CD14-positive monocyte (primary cell): ENCODE results near the gene PLEKHA3. TPM values are rescaled to one million over a fixed set of nuclear protein-coding genes. Genes with fewer than 3 reads are reported as not detected.

Experiments used
- DNase-seq, 3 donors: peaks; one replicate each; pipeline ENCODE4 v3.0.0-alpha.2; 2011 to 2022
- H2AFZ ChIP-seq: 2 replicates; pipeline ENCODE4 v1.6.0; 2012; ENCODE audit warnings: mild to moderate bottlenecking, low read depth, low read length, inconsistent platforms; ENCODE audit not compliant: insufficient read depth, poor library complexity, severe bottlenecking
- H3K27ac ChIP-seq, 2 donors: 1 replicate in 1 of 2; 2 replicates in 1 of 2; pipeline ENCODE4 v1.5.1; 2012 to 2013; ENCODE audit warnings: low read length in 2 of 2, control low read depth in 1 of 2, inconsistent platforms in 1 of 2, low read depth in 1 of 2, mild to moderate bottlenecking in 1 of 2
- H3K27me3 ChIP-seq, 2 donors: one replicate each; pipeline versions ENCODE4 v1.6.0 to v1.6.1; 2011 to 2013; ENCODE audit warnings: low read length in 2 of 2; ENCODE audit not compliant: control insufficient read depth in 2 of 2, insufficient read depth in 2 of 2
- H3K36me3 ChIP-seq, 2 donors: replicated peaks in 1 of 2; 1 replicate in 1 of 2; 2 replicates in 1 of 2; pipeline versions ENCODE4 v1.5.1 to v1.6.1; 2012 to 2013; ENCODE audit warnings: low read length in 2 of 2, control low read depth in 1 of 2, inconsistent platforms in 1 of 2, mild to moderate bottlenecking in 1 of 2; ENCODE audit not compliant: insufficient read depth in 2 of 2, control insufficient read depth in 1 of 2
- H3K4me1 ChIP-seq, 2 donors: 1 replicate in 1 of 2; 2 replicates in 1 of 2; pipeline versions ENCODE4 v1.5.1 to v1.6.1; 2012 to 2013; ENCODE audit warnings: low read length in 2 of 2, control low read depth in 1 of 2, inconsistent platforms in 1 of 2, mild to moderate bottlenecking in 1 of 2, moderate library complexity in 1 of 2; ENCODE audit not compliant: insufficient read depth in 2 of 2, control insufficient read depth in 1 of 2
- H3K4me2 ChIP-seq: replicated peaks from 2 replicates; pipeline ENCODE3; 2012; ENCODE audit warnings: low read length, moderate library complexity, mild to moderate bottlenecking; ENCODE audit not compliant: poor library complexity, severe bottlenecking; ENCODE audit errors: extremely low read depth
- H3K4me3 ChIP-seq, 3 experiments: fragments of 200-600 bp in 1 of 3; sonication (generic) in 1 of 3; replicated peaks in 1 of 3; 1 replicate in 2 of 3; 2 replicates in 1 of 3; pipeline ENCODE4 v1.5.1; 2011 to 2013; ENCODE audit warnings: low read length in 3 of 3, mild to moderate bottlenecking in 3 of 3, control low read depth in 2 of 3, low read depth in 2 of 3, inconsistent platforms in 1 of 3, moderate library complexity in 1 of 3
- H3K79me2 ChIP-seq: 2 replicates; pipeline ENCODE4 v1.6.0; 2012; ENCODE audit warnings: mild to moderate bottlenecking, control low read depth, inconsistent platforms, low read length, moderate library complexity; ENCODE audit not compliant: insufficient read depth
- H3K9ac ChIP-seq: 2 replicates; pipeline ENCODE4 v1.6.0; 2017; ENCODE audit warnings: low read length, mild to moderate bottlenecking; ENCODE audit not compliant: insufficient read depth, poor library complexity, severe bottlenecking
- H3K9me3 ChIP-seq, 2 donors: replicated peaks in 1 of 2; 1 replicate in 1 of 2; 2 replicates in 1 of 2; pipeline versions ENCODE4 v1.5.1 to v1.6.1; 2012 to 2013; ENCODE audit warnings: low read length in 2 of 2, control low read depth in 1 of 2; ENCODE audit not compliant: control insufficient read depth in 1 of 2, insufficient read depth in 1 of 2
- H4K20me1 ChIP-seq: 2 replicates; pipeline ENCODE4 v1.6.0; 2012; ENCODE audit warnings: mild to moderate bottlenecking, low read length, control low read depth, moderate library complexity; ENCODE audit not compliant: insufficient read depth
- H3K27ac Mint-ChIP-seq, 7 donors: one replicate each; pipeline ENCODE4 v1.8.0; 2020; ENCODE audit warnings: mild to moderate bottlenecking in 7 of 7, mixed read lengths in 7 of 7, moderate library complexity in 6 of 7, inconsistent platforms in 2 of 7
- H3K27me3 Mint-ChIP-seq, 3 donors: one replicate each; pipeline ENCODE4 v1.8.0; 2021 to 2022; ENCODE audit warnings: low read depth in 3 of 3, mild to moderate bottlenecking in 3 of 3, mixed read lengths in 3 of 3, moderate library complexity in 3 of 3, inconsistent platforms in 1 of 3
- H3K36me3 Mint-ChIP-seq, 2 donors: one replicate each; pipeline ENCODE4 v1.8.0; 2020; ENCODE audit warnings: mixed read lengths in 2 of 2, inconsistent platforms in 1 of 2, mild to moderate bottlenecking in 1 of 2
- H3K4me1 Mint-ChIP-seq: one replicate; pipeline ENCODE4 v1.8.0; 2020; ENCODE audit warnings: mild to moderate bottlenecking, mixed read lengths
- H3K4me3 Mint-ChIP-seq, 2 donors: one replicate each; pipeline ENCODE4 v1.8.0; 2020; ENCODE audit warnings: mild to moderate bottlenecking in 2 of 2, mixed read lengths in 2 of 2, moderate library complexity in 1 of 2
- H3K9me3 Mint-ChIP-seq, 7 donors: one replicate each; pipeline ENCODE4 v1.8.0; 2020 to 2022; ENCODE audit warnings: mixed read lengths in 7 of 7, mild to moderate bottlenecking in 6 of 7, moderate library complexity in 6 of 7, inconsistent platforms in 2 of 7
- CTCF ChIP-seq: fragments of 200-600 bp; IDR thresholded peaks from one replicate; pipeline ENCODE4 v1.8.0; 2022; ENCODE audit warnings: antibody characterized with exemption, mild to moderate bottlenecking
- WGBS: methylation state at CpG from one replicate; pipeline ENCODE4 v1.1.5; 2013; ENCODE audit warnings: missing lambda C conversion rate; ENCODE audit not compliant: insufficient coverage; 5-methylcytosine and 5-hydroxymethylcytosine counted together
- intact Hi-C, 2 donors: fragments of 100-400 bp; cut with micrococcal nuclease; formaldehyde crosslinking; loops; one replicate each; pipeline versions ENCODE4 v1.15.0 to v1.15.1; 2023
- polyA plus RNA-seq, 3 donors: library from polyadenylated mRNA; depleted of rRNA in 1 of 3; unstranded in 2 of 3; stranded (reverse) in 1 of 3; fragments of 300-500 nt in 2 of 3; fragments of >200 nt in 1 of 3; fragmentation: Illumina TruSeq in 2 of 3; gene quantifications; 1 replicate in 2 of 3; 2 replicates in 1 of 3; pipeline ENCODE4 v1.2.3, GENCODE V29; 2012 to 2021

Gene PLEKHA3
- polyA plus RNA-seq, 3 donors, result 5.3 to 14.1 (median 13.4) TPM

GRCh38 chr2:178441426-178441825 lies 38.8 kb upstream of the PLEKHA3 start:
- no peak overlapping the region for H3K27ac ChIP-seq
- no peaks in the 10 kb centered on the region for H3K9me3 ChIP-seq
- no peak overlapping the region for H3K4me3 ChIP-seq
- Mint-ChIP-seq H3K36me3 (peaks cover 67 to 74% of the 10 kb centered on the region in 2 donors), H3K27ac (no peak overlapping the region), H3K9me3 (no peaks in the 10 kb centered on the region), H3K4me3 (no peak overlapping the region), H3K27me3 (no peaks in the 10 kb centered on the region), H3K4me1 (no peaks in the 10 kb centered on the region)
- DNase-seq, result no peak
- no peak overlapping the region for H3K9ac ChIP-seq
- no CpG with 5 or more reads among the region's 2 CpGs for WGBS
- no peaks in the 10 kb centered on the region for H4K20me1 ChIP-seq
- intact Hi-C loops, result loop anchor here in 1 of 2 donors (5.0 kb wide), 1 partner anchor 41 kb away; the partner anchor contains the start of gene PLEKHA3
- H3K4me2 ChIP-seq, result no peak overlapping the region
- no peak overlapping the region for H2AFZ ChIP-seq
- TF ChIP-seq CTCF, result no peak
- H3K36me3 ChIP-seq, result peaks cover 76 to 97% of the 10 kb centered on the region in 2 donors
- H3K79me2 ChIP-seq, result no peaks in the 10 kb centered on the region
- no peaks in the 10 kb centered on the region for H3K4me1 ChIP-seq
- H3K27me3 ChIP-seq, result no peaks in the 10 kb centered on the region

GRCh38 chr2:178448968-178449661 lies 31.1 kb upstream of the PLEKHA3 start:
- intact Hi-C loops, result no loop called here
- no peak overlapping the region for H3K4me3 Mint-ChIP-seq
- Histone ChIP-seq H3K4me1 (peaks cover 16 to 26% of the 10 kb centered on the region in 2 donors), H3K36me3 (peaks cover 22 to 43% of the 10 kb centered on the region in 2 donors), H3K4me3 (no peak overlapping the region), H4K20me1 (no peaks in the 10 kb centered on the region), H3K27ac (no peak overlapping the region), H3K9me3 (no peaks in the 10 kb centered on the region), H2AFZ (no peak overlapping the region), H3K79me2 (peaks cover 24% of the 10 kb centered on the region), H3K4me2 (no peak overlapping the region), H3K27me3 (no peaks in the 10 kb centered on the region), H3K9ac (no peak overlapping the region)
- H3K9me3 Mint-ChIP-seq, result no peaks in the 10 kb centered on the region
- no CpG with 5 or more reads among the region's 4 CpGs for WGBS
- H3K27me3 Mint-ChIP-seq, result no peaks in the 10 kb centered on the region
- H3K27ac Mint-ChIP-seq, result no peak overlapping the region
- H3K36me3 Mint-ChIP-seq, result peaks cover 28 to 38% of the 10 kb centered on the region in 2 donors
- no peak for DNase-seq
- H3K4me1 Mint-ChIP-seq, result peaks cover 21% of the 10 kb centered on the region
- no peak for TF ChIP-seq CTCF
